ENCODE measurements around the gene INPP5A.

INPP5A gene

DNA sequence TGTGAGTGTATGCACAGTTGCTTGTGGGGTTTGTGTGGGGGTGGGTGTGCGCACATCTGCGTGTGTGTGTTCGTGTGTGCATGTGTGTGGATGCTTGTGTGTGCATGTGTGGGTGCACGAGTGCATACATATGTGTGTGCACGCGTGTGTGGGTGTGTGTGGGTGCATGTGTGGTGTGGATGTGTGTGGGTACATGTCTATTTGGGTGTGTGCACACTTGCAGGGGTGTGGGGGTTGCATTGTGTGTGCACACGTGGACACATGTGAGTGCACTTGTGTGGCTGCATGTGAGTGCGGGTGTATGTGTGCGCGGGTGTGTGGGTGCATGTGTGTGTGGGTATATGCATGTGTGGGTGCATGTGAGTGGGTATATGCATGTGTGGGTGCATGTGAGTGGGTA, 174.7 kb downstream of the INPP5A start:
- no peak for DNase-seq

DNA sequence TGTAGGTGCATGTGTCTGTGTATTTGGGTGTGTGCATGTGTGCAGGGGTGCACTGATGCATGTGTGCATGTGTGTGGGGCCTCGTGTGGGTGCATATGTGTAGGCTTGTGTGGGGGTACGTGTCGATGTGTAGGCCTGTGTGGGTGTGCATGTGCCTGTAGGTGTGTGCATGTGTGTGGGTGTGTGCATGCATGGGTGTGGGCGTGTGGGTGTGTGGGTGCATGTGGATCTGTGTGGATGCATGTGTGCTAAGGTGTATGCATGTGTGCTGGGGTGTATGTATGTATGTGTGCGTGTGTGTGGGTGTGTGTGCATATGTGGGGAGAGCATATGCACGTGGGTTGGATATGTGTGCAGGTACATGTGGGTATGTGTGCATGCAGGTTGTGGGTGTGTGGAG, 175.2 kb downstream of the INPP5A start:
- no peak for DNase-seq

- no peak for DNase-seq
These were observed 176.0 kb downstream of the INPP5A start for GRCh38 chr10:132713421-132714095.

DNA sequence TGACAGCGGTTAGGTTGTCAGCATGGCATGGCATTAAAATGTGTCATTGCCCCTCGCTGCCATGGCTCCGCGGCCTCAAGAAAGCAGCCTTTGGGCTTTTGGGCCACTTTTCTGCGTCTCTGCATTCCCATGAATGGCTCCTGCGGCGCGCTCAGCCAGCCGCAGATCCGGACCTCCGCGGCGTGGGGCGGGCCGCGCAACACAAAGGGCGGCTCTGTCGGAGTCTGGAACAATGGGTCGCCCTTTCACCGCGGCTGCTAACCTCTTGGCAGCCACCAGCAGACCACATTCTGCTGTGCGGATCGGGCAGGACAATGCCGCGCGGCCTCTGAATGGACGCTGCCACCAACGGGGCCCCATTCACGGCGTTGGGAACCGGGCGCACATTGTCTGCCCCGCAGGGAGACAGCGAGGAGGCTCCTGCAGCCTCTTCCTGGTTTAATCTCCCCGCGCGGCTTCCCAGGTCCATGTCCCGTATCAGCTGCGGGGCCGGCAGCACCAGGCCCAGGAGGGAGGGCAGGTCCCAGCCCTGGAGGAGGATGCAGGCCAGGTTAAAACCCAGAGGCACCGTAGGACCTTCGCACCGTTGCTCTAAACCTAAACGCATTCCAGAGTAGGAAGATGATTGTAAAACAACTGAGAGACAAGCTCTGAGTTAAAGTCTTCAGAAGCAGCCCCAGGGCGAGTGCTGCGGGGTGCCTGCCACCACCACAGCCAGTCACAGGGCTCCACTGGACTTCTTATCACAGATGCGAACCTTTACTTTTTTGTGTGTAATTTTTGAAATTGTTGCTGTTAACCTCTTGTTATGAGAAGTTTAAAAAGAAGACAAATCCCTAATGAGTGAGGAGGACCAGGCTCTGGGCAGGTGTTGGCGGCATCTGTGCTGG, 176.8 kb downstream of the INPP5A start:
- DNase-seq, result no peak

DNA sequence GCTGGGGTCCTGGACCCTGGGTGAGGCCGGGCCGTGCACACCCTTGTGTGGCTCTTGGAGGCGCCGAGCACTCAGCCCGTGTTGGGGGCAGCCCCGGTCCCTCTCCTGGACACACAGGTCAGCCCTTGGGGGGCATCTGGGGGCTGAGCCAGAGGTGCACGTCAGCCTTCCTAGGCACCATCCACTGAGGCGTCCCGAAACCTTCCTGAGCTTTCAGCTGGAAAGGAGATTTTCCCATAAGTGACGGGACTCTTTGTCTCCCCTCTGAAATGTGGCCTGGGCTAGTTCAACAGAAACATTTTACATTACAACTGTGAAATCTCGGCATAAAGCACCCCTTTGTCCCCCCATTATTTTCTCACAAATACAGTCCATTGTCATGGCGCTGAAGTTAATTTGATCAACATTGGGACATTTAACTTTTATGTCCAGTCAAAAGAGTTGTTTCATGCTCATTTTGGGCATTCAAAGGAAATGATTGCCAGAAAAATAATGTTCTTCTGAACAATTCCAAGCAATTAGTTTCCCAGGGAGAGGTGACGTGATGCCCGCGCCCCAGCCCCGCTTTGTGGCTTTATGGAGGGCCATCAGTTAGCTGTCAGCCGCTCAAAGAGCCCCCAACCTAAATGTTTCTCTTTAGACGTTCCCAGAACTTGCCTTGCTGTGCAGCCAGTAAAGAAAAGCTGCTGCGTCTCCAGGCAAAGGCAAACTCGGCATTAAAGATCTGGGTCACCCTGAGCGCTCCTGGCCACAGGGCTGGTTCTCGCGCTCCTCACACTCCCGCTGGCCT, 177.6 kb downstream of the INPP5A start:
- no peak for DNase-seq

DNA sequence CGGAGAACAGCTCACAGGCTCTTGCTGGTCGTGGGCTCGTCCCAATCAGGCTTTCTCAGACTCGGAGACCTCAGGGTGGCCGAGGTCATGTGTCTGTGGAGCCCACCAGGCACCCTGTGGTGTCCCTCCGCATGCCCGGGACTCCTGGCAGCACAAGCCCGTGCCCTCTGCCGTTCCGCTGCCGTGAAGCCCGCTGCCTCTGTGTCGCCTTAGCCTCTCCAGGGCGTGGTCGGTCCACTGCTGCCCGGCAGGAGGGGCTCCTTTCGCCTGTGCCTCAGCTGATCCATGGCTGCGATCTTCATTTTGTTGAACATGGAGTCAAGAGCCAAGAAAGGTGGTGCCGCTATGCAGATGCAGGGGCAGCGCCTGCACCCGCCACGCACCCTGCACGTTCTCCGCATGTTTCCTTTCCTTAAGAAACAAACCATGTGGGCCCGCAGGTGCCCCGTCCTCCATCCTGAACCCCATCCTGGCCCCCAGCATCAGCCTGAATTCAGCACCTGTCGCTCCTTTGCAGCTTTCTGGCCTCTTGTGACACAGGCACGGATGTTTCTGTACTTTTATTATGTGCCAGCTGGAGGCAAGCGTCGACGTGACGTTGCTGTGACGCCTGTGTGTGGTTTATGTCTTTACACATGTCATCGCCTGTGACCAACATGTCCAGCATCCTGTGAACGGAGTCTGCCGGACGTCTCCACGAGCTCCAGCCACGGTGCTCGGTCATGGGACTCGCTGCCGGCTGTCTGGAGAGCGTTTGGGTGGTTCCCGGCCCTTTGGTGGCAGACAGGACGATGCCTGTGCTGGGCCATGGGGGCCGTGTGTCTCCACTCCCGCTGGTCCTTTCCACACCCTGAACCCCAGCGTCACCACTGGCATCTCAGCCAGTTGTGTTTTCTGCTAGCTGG, 178.4 kb downstream of the INPP5A start:
- DNase-seq, result no peak

GRCh38 chr10:132716691-132717490, 179.3 kb downstream of the INPP5A start:
- no peak for DNase-seq

DNA sequence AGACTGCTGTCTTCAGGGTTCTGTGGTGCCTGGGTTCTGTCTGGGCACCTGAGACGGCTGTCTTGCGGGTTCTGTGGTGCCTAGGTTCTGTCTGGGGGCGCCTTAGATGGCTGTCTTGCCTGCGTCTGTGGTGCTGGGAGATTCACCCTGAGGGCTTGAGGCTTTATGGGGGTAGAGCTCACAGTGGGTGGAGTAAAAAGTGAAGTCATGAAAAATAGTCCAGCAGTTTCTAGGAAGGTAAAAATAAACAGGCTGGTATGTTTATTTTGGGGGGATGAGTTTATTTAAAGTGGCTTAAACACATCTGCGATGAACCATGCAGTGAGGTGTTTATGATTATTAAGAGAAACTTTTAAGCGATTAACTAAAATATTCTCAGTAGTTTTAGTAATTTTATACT, 184.1 kb downstream of the INPP5A start:
- peak; percentile 26 for DNase-seq

DNA sequence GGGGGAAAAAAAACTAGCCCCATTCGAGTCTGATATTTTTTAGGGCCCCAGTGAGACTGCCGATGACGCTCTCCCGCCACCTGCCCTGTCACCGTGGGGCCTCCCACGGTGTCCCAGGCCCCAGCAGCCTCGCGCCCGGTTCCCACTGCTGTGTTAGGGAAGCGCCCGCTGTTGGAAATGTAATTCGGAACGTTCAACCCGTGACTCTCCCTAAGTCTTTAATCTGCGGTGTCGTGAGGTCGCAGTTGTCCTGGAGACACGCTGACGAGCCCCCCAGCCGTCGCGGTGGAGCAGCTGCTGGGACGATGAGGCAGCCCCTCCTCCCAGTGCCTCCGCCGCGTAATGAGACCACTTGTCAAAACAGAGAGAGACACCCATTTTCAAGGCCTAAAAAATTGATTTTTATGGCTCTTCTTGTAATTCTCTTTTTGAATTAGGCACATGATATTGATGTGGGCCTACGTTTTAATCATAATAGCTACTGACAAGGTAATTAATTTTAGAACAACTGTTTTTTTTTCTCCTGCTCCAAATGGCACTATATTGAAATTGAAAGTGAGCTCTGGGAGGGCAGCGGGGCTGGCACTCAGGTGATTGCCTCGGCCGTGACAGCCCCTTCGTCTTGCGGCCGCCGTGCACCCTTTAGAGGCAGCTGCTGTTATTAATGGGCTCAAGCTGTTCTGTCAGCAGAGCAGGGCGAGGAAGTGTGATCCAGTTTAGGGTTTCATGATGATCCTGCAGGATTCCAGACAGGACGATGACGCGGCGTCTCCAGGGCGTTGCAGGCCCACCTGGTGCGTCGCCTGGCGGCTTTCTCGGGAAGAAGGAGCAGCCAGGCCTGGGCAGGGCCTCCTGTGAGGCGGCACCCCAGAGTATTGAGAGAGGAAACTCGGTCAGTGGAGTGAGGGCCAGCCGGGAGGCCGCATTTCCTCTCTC, 185.1 kb downstream of the INPP5A start:
- DNase-seq, result no peak

GRCh38 chr10:132723330-132723970, 185.9 kb downstream of the INPP5A start:
- DNase-seq, result no peak

DNA sequence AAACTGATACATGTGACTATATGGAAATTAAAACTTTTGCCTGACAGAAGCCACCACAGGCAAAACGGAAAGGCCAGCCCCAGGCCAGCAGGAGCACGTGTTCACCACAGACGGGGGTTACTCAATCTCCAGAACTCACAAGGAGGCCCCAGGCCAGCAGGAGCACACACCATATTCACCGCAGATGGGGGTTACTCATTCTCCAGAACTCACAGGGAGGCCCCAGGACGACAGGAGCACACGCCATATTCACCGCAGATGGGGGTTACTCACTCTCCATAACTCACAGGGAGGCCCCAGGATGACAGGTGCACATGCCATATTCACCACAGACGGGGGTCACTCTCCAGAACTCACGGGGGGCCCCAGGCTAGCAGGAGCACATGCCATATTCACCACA, 186.9 kb downstream of the INPP5A start:
- DNase-seq, result no peak

DNA sequence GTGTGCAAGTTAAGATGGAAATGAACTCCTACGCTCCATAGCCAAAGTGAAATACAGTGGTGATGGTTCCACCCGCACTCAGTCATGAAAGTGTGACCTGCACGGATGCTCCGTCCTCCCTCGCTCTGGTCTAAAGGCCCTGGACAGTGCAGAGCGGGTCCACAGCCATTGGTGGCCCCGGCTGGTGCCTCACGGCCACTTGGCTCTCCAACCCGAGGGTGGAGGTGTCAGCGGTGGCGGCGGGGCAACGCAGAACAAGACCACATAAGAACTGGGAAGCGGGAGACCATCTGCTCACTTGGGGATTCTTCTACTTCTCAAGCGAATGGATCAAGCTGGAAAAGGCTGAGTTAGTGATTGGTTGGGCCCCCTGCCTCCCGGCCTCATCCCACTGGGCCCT, 187.6 kb downstream of the INPP5A start:
- no peak for DNase-seq

DNA sequence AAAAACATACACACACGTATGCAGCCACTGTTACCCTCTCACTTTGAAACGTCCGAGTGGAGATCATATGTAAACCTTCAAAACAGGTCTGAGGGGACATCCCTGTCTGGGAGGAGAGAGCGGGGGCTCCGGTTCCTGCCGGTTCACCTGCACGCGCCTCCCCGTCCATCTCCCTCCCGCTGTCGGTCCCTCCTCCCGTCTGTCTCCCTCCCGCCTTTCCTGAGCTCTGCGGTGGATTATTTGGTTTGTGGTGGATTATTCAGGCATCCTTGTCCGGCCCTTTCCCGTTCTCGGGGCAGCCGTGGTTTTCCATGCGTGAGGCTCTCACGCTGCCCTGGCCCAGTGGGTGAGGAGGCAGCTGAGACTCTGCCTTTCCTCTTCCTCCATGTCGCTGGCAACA, 188.6 kb downstream of the INPP5A start:
- no peak for DNase-seq

DNA sequence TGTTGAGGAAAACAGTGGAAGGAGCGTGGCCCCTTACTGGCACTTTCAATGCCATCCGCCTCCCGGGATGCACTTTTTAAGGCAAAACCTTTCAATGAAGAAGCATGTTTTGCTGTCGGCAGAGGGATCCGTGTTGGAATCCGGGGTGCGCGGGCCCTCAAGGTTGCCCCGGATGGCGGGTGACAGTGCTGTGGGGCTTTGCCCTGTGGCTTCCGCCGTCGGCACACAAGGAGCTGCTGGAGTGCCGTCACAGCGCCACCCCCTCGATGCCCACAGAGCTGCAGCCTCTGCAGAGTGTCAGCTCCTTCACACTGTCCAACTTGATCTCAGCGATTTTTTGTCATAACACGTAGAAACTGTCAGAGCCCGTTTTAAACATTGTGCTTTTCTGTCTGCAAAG, 189.4 kb downstream of the INPP5A start:
- DNase-seq, result no peak

- no peak for DNase-seq
These were observed 189.8 kb downstream of the INPP5A start for GRCh38 chr10:132727411-132727810.

DNA sequence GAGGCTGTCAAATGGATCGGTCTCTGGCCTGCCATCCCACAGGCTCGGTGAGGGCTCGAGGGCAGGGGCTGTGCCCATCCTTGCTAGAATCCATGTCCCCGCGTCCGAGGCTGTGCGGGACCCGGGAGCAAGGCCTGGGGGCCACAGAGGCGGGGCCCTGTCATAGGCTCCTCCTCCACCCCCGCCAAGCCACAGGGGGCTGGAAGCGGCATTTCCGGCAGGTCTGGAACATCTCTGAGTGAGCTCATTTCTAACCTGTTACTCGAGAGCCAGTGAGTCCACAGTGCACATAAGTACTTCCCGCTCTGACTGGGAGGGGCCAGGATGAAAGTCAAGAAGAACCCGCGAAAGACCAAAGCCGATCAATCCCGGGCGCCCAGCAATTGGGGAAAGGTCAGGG, 190.7 kb downstream of the INPP5A start:
- DNase-seq, result no peak

DNA sequence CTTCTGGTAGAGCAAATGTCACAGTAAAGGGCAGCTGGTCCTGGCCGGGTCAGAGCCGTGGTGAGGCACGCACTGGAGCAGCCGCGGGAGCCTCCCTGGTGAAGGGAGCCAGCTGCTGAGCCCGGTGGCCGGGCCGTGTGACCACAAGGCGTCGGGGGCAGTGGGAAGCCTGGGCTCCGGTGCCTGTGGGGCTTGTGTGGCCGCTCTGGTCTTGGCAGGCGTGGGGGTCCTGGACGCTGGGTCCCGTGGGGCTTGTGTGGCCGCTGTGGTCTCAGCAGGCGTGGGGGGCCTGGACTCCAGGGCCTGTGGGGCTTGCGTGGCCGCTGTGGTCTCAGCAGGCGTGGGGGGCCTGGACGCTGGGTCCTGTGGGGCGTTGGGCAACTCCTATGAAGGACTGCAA, 191.2 kb downstream of the INPP5A start:
- no peak for DNase-seq

DNA sequence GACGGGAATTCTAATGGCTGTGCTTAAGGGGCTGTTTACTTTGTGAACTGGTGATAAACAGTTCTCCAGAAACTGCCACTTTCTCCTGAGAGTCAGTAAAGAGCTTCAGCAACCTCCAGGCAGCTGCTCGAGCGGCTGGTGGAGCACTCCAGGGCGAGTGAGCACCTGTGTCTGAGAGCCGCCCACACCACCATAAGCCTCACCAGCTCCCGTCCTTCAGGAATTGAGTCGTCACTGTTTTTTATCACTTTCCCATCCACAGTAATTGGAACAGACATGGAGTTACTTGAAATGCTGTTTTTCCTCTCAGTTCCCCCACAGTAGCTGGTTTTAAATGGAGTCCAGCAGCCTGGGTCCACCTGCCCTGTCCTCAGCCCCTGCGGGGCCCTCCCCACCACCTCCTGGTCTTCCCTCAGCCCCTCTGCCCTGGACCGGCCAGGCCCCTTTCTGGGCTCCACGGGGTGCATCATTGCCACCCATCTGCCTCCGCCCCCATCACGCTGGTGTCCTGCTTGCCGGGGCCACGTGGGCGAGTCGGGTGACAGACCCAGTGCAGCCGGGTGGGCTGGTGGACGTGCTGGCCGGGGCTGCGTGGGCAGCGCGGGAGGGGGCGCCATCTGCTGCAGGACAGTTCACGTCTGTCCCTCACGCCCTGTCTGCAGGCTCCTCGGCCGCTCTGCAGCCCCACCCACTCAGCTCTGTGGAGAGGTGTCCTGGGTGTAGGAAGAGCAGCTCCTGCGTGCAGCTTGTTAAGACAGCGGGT, 192.4 kb downstream of the INPP5A start:
- DNase-seq, result no peak

- no peak for DNase-seq
These were observed 193.0 kb downstream of the INPP5A start for GRCh38 chr10:132730573-132730953.
